ENCODE data around the gene PRDX1. TPM values are rescaled to one million over a fixed set of nuclear protein-coding genes. Genes with fewer than 3 reads are reported as not detected.

Gene PRDX1
- total and polyA plus RNA-seq, 2 of the 8 experiments (the other 6 are each of a cell fraction or from before 2014, with no cell fraction given): 1,165 to 1,418 TPM

DNA sequence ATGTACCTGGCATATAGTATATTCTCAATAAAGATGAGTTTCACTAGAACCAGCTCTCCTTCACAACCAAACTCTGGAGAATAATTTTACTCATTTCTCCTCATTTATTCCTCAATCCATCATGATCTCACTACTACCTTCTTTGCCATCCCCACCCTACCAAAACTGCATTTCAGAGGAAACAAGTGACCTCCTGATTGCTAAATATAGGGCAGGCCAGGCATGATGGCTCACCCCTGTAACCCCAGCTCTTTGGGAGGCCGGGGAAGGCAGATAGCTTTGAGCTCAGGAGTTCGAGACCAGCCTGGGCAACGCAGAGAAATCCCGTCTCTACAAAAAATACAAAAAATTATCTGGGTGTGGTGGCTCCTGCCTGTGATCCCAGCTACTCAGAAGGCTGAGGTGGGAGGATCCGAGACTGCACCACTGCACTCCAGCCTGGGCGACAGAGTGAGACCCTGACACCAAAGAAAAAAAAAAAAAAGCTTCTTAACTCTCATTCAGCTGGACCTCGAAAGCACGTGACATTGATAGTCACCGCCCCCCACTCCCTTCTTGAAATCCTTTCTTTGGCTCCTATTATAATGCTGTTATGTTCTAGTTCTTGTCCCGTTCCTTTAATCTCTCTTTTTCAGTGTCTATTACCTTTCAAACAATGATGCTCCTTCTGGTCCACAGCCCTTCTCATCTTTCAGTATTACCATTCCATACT is 32.9 kb downstream of the PRDX1 start (continued):
- no peak for TF ChIP-seq RAD21 (IDR thresholded peaks at IDR 0.05 in 1 of 2, conservative IDR thresholded peaks at IDR 0.05 in 1 of 2; ENCODE audit: low read depth in 2 of 2, low read length in 2 of 2)

Measured in H1 (cell line).